ENCODE data around the gene PSMB4.
A peak's percentile ranks its signal among the peaks of the same experiment; 100 is the strongest.

DNA sequence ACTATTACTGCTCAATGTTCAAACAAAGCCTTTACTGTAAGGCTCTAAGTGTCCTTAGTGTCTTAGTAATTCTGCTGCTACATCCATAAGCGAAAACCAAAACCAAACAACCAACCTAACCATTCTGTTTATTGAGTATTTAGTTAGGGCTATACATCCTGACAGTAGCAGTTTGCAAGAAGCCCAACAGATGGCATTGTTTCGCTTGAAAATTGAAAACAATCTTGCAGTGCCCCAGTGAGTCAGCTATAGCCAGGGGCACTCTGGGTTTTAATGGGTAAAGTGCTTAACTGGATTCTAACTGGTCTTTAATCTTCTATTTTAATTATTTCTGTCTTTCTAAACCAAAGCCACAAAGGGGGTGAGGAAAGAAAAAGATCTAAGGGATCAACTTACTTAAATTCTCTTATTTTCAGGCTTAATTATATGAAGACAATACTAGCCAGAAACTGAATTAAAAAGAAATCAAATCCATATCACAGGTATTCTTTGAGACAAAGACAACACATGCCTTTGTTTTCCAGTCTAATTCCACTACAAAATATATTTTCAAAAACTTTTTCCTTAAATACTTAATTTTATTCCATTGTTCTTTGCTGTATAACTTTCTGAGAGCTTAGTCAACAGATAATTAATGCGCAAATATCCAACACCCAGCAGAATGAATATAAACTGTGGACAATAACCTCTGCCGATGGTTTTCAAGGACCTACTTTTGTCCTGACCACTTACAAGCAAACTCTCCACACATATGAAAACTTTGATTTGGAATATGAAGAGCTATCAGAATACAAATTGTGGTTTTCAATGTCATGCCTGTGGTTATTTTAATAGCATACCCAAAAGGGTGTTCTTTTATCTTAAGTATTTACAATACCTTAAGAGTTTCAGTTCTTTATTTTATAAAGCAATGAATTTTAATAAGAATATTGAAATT lies 44.7 kb downstream of the PSMB4 start:
- TF ChIP-seq, protein P1, sequence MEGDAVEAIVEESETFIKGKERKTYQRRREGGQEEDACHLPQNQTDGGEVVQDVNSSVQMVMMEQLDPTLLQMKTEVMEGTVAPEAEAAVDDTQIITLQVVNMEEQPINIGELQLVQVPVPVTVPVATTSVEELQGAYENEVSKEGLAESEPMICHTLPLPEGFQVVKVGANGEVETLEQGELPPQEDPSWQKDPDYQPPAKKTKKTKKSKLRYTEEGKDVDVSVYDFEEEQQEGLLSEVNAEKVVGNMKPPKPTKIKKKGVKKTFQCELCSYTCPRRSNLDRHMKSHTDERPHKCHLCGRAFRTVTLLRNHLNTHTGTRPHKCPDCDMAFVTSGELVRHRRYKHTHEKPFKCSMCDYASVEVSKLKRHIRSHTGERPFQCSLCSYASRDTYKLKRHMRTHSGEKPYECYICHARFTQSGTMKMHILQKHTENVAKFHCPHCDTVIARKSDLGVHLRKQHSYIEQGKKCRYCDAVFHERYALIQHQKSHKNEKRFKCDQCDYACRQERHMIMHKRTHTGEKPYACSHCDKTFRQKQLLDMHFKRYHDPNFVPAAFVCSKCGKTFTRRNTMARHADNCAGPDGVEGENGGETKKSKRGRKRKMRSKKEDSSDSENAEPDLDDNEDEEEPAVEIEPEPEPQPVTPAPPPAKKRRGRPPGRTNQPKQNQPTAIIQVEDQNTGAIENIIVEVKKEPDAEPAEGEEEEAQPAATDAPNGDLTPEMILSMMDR (IDR thresholded peaks at IDR 0.05 in 8 of 11, conservative IDR thresholded peaks at IDR 0.05 in 3 of 11), result peak; percentile 46 to 82 (median 69)
- TF ChIP-seq POLR2AphosphoS5 (IDR thresholded peaks at IDR 0.05), result no peak

Data from spleen (tissue), 7 donors.